GM19023 (cell line): ENCODE data around the gene MRPL12.

ENCODE experiments used
- ATAC-seq: cut with Tn5 transposase; IDR thresholded peaks from one replicate; pipeline ENCODE4 v1.9.1; 2021; ENCODE audit warnings: mild to moderate bottlenecking, moderate library complexity; ENCODE audit not compliant: unreplicated experiment

Gene MRPL12

DNA sequence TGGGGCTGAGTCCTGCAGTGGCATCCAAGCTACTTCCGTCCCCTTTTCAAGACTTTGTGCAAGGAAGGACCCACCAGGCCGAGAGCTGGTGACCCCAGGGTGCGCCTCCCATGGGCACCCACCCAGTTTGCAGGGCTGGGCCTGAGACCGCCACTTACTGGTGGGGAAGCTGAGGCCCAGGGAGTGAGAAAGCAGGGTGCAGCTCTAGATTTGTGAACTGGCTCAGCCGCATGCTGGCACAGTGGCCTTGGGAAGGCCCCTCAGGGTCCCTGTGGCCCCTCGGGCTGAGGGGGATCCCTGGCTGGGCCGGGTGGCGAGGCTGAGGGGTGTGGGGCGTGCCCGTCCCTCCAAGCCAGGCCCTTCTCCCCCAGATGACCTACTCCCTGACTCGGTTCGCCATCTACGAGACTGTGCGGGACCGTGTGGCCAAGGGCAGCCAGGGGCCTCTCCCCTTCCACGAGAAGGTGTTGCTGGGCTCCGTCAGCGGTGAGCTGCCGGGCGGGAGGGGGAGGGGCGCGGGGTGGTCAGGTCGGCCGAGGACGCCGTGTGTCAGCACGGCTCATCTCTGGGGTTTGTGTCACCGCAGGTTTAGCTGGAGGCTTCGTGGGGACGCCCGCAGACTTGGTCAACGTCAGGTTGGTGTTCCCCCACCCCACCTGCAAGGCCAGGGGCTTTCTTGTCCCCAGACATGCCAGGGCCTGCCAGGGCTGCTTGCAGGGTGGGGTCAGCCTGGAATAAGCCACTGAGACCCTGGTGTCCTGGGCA, 12.1 kb downstream of the MRPL12 start:
- ATAC-seq = no peak

DNA sequence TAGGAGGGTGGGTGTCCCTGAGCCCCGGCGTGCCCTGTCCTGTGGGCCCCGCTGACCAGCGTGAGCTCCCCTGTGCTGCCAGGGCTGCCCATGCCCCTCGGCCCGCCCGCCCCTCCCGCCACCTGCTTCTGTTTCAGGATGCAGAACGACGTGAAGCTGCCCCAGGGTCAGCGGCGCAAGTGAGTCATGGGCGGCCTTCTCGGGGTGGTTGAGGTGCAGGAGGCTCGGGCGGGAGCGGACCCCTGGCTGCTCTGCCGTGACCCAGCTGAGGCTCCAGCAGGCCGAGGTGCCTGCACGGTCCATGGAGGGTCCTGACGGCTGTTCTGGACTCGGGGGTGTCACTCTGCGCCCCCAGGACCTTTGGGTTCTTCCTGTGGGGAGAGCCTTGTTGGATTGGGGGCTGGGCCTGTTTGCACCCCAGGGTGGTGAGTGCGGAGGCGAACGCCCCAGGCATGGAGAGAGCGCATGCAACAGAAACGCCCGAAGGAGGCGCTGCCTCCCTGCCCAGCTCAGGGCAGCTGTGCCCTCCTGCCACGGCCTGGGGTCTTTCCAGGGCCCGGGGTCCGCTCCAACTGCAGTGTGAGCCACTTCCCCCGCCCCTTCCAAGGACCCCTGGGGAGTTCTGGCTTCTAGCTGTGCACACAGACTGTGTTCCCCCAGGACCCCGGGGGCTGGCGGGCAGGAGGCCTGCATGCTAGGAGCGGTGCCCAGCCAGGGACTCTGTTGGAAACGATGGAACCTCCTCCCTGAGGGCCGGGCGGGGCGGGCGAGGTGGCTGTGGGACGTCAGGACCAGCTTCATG, 12.9 kb downstream of the MRPL12 start:
- no peak for ATAC-seq

DNA sequence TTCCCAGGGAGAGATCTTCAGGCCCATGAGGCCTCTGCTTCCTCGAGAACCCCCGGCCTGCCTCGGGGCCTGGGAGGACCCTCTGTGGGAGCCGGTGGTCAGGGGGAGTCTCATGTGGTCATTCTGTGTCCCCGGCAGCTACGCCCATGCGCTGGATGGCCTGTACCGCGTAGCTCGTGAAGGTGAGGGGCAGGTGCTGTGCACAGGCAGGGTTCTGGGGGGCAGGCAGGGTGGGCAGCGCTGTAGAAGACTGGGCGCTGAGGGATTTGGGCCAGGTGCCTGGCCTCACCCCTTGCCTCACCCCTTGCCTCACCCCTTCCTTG, 13.5 kb downstream of the MRPL12 start:
- no peak for ATAC-seq

DNA sequence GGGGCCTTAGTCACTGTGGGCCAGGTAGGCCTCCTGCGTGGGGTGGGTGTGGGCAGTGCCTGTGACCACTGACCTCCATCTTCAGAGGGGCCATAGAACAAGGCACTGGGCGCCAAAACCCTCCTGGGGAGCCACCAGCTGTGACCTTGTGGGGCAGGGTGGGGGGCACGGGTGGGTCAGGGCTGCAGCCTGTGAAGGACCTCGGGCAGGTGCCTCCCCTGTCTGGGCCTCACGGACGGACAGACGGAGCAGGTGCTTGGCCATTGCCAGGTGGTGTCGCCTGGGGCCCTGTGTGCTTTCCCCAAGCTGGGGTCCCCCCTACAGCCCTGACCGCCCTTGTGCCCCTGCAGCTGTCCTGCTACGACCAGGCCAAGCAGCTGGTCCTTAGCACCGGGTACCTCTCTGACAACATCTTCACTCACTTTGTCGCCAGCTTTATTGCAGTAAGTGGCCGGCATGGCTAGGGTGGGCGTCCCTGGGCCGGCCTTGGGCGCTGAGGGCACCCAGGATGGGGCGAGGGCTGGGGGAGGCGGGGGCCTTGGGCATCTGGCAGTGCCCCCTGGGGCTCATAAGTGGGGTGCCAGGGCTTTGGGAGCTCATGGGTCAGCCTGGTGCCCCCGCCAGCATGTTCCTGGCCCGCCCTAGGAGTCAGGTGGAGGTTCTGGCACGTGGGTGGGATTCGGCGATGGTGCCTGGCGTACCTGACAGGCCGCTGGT, 14.0 kb downstream of the MRPL12 start:
- ATAC-seq = no peak

DNA sequence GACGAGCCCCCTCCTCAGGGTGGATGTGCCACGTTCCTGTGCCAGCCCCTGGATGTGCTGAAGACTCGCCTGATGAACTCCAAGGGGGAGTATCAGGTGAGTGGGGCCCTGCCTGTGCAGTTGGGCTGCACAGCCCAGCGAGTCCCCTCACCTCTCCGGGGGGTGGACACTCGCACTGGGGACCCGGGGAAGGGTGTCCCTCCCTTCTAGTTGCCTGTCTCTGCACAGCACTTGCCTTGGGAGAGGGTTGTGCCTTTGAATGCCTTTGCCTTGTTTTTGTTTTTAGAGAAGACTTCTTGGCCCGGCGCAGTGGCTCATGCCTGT, 14.6 kb downstream of the MRPL12 start:
- ATAC-seq = no peak

DNA sequence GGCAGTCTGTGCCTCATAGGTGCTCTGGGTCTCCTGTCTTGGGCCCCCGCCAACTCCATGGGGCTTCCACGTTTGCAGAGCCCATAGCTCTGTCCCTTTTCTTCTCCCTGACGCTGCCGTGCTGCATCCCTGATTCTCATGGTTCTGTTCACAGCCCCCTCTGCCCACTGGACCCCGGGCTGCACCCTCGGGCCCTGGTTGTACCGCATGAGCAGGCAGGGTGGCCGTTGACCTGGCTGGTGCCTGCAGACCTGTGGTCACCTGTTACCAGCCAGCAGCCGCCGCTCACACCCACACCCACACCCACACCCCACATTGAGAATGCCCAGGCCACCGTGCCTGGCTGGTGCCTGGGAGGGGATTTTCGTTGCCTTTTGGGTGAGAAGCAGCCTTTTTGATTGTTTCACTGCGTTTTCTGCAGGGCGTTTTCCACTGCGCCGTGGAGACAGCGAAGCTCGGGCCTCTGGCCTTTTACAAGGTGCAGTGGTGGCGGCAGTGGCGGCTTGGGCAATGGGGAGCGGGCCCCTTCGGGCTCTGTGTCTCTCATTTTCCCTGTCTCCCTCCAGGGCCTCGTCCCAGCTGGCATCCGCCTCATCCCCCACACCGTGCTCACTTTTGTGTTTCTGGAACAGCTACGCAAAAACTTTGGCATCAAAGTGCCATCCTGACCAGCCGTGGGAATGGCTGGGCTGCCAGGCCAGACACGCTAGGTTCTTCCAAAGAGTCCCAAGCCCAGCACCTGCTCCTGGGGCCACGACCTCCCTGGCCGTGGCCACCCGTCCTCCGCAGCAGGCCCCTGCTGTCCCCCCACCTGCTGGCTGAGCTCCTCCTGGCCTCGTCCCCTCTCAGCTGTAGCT, 16.5 kb downstream of the MRPL12 start:
- ATAC-seq = no peak

DNA sequence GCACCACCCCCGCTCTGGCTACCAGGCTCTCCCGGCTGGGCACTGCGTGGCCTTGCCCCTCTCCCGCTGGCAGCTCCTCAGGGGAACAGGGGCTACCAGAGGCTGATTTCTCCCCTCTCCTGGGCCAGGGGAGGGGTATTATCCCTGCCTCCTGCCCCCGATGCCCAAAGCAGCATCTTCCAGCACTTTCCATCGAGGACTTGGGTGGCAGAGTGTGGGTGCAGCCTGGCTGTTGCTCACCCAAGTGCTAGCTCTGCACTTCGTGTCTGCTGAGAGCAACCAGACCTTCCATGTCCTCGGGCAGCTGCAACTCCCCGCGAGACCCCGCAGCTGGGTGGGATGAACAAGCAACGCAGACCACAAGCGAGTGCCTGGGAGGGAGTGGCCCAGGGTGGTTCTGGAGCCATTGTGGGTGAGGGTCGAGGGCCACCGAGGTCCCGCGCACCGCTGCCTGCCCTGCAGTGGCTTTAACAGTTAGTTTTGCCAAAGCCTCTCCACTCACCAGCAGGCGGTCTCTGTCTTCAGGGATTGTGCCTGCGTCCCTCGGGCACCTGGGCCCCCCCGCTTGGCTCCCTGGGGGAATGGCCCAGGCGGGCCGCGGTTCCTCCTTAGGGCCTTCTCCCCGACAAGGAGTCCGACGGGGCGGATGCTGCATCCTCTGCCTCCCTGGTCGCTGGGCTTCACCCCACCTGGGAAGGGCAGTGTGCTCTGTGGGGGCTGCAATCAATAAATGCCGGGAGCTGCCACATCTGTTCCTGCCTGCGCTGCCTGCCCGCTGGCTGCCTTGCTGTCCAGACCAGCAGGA, 17.3 kb downstream of the MRPL12 start:
- no peak for ATAC-seq

DNA sequence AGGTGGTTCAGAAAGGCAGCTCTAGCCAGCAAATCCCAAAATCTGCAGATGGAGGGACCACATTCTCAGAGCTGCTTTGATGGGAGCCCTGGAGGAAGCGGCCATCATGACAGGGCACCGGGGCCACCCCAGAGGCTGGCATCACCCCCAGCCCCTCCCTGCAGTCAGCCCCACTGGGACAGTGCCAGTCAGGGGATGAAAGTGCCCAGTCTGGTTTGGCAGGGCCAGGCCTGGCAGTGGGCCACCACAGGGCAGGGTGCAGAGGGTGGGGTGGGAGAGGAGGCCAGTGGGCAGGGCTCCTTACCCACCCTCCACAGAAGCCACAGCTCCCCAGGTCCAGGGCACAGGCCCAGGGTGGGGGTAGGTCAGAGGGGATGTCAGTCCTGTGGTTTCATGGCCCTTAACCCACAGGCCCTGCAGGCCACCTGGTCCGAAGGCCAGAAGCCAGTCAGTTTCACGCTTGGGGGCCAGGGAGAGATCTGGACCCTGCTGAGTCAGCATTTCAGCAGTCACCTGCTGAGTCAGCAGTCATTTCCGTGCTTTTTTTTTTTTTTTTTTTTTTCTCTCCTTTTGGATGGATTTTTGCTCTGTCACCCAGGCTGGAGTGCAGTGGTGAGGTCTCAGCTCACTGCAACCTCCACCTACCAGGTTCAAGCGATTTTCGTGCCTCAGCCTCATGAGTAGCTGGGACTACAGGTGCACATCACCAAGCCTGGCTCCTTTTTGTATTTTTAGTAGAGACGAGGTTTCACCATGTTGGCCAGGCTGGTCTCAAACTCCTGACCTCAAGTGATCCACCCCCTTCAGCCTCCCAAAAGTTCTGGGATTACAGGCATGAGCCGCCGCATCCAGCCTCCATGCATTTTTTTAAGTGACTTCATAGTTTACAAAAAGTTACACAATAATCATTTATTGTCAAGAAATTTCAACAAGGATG, 19.3 kb downstream of the MRPL12 start:
- ATAC-seq = no peak

DNA sequence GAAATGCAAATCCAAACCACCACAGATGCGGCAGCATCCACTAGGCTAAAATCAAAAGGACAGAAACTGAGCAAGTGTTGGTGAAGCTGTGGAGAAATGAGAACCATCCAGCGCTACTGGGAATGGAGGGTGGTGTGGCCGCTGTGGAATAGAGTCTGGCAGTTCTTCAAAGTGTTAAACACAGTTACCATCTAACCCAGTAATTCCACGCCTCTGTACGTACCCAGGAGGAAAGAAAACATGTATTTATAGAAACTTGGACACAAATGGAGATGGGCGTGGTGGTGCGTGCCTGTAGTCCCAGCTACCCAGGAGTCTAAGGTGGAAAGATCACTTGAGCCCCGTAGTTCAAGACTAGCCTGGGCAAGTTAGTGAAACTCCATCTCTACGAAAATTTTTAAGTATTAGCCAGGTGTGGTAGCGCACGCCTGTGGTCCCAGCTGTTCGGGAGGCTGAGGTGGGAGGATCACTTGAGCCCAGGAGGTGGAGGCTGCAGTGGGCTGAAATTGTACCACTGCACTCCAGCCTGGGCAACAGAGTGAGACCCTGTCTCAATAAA, 20.6 kb downstream of the MRPL12 start:
- ATAC-seq = no peak

DNA sequence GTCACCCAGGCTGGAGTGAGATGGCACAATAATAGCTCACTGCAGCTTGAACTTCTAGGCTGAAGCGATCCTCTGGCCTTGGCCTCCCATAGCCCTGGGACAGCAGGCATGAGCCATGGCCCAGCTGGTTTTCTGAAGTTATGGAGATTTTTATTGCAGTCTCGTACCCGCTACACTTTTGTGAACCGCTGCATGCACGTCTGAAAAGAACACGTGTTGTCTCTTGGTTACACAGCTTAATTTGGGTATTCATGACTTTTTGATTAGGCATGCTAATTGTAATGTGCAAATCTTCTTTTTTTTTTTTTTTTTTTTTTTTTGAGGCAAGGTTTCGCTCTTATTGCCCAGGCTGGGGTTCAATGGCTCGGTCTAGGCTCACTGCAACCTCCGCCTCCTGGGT, 22.3 kb downstream of the MRPL12 start:
- ATAC-seq = no peak

DNA sequence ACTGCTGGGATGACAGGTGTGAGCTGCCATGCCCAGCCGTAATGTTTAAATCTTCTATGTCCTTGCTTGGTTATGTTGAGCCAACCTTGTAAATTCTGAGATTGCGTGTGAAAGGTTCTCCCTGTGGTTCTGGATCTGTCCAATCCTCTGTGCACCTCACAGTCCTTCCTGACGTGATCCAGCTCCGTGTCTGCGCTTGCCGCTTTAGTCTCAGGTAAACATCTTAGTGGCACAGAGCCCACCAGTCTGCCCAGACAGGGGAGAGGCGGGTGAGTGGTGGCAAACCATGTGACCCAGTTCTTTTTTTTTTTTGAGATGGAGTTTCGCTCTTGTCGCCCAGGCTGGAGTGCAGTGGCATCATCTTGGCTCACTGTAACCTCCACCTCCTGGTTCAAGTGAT, 22.8 kb downstream of the MRPL12 start:
- ATAC-seq = no peak

DNA sequence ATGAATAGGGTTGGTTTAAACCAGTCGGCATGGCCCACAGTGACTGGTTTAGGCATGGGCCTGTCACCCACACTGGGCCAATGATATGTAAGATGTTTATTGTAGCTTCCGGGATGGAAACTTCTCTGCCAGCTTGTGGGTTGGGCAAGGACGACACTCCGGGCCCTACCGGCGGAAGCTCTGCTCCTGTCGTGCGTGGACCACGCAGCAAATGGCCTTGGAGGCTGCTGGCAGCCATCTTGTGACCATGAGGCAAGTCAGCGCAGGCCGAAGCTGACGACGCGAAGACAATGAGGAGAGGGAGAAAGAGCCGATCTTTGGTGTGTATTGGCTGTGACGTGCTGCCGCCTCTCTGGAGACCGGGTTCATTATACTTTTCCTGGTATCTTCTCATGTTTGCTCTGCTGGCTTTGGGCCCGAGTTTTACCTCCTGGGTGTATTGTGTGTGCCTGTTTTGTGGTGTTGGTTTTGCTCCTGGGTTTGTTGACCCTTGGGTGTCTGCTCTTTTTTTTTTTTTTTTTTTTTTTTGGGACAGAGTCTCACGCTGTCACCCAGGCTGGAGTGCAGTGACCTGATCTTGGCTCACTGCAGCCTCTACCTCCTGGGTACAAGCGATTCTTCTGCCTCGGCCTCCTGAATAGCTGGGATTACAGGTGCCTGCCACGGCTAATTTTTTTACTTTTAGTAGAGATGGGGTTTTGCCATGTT, 24.3 kb downstream of the MRPL12 start:
- no peak for ATAC-seq

DNA sequence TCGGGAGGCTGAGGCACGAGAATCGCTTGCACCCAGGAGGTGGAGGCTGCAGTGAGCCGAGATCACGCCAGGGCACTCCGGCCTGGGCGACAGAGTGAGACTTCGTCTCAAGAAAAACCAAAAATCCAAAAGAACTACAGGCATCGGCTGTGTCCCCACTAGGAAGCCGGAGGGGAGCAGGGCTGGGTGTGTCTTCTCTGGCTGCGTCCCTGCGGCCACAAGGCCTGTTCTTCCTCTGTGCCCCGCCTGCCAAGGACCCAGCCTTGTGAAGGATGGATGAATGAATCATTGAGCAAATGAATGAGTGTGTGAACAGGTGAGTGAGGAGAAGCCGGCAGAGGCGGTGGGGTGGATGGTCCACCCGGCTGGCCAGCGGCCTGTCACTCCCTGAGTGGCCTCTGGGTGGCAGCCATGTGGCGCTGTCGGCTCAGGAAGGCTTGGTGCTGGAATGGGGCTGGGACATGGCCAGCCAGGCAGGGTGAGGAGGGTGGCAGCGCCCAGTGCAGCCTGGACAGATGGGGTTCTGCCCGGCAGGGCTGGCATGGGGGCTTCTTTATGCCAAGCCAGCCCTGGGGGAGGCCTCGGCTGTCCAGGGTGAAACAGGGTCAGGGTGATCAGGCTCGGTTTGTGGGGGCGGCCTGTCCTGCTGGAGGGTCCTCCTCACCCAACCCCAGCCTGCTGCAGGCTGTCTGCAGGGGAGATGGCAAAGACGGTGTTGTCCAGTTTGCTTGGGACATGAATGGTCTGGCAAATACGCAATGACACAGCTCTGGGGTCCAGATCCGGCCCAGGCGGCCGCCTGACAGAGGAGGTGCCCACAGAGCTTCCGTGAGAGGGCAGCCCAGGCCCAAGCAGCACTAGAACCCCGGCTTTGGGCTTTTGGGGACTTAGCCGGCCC, 30.6 kb downstream of the MRPL12 start:
- no peak for ATAC-seq

DNA sequence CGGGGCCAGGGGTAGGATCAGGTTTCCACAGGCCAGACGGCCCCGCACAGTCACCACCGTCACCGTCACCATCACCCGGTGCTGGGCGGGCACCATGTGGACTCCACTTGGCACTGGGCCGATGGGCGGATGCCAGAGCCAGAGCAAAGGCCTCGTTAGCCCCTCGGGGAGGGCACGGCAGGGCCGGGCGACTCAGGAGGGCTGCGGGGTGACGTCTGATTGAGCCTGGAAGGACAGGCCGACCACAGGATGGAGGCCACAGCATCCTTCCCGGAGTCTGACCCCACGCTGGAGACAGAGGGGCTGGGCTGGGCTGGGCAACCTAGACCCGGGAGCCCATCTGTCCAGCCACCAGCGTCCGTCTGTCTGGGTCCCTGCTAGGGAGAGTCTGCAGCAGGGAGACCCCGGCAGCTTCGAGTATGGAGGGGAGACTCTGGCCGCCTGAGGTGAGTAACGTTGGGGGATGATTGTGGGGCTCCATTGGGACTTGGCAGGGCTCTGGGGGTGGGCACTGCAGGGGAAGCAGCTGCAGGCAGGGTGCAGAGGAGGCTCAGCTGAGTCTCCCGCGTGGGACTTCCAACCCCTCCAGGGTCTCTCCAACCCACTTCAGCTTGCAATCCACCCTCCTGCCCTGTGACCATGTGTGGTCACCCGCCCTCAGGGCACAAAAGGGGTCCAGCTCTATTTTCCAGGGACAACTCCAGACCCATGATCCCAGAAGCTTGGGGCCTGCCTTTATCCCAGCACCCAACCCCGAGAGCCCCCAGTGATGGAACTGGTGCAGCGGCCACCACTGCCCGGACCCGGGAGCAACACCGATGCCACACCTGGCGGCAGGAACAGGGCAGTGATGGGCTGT, 31.5 kb downstream of the MRPL12 start:
- no peak for ATAC-seq

DNA sequence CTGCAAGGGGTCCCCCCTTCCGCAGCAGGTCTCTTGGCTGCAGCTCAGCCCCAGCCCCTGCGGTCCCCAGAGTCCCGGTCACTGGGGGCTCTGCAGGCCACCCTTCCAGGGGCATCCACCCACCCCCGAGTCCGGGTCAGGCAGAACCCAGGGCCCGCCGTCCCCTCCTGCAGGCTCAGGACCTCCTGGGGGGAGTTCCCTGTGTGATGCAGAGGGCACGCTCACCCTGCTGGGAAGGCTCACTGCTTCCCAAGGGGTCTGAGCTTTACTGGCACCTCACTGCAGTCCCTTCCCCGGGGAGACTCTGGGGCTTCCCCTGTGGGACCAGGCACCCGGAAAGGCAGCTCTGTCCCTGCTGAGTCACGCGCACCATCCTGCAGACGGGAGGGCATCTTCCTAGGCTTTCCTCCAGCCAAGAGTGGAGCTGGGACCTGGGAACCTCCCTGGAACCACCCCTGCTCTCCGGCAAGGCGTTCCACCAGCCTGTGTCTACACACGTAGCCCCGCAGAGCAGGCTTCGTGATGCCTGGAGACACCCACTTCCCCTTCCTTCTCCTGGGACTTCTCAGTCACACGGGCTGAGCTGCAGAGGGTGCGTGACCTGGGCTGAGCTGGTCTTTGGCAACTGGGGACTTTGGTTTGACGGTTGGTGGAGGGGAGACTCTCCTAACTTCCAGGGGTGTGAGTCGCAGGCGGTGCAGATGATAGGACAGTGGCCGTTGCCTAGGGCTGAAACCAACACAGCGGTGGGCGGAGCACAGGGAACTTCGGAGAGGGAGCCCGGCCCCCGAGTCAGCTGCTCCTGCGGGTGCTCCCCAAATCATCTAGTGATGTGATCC, 32.3 kb downstream of the MRPL12 start:
- no peak for ATAC-seq
